CD4-positive, alpha-beta T cell (primary cell): ENCODE data around the gene RPS15. TPM values are rescaled to one million over a fixed set of nuclear protein-coding genes. Genes with fewer than 3 reads are reported as not detected.

ENCODE experiments used
- ATAC-seq: fragments of 200-7000 bp; cut with Tn5 transposase; one replicate; pipeline ENCODE4 v1.10.0; 2022; ENCODE audit warnings: mild to moderate bottlenecking; ENCODE audit not compliant: poor library complexity
- CTCF ChIA-PET: fragments of 350-600 bp; sonication (Branson Sonifier 250); formaldehyde crosslinking; loops from one replicate; lab custom pipeline; 2021; ENCODE audit warnings: antibody characterized with exemption, inconsistent platforms; lab: Charles Lee
- POLR2A ChIA-PET: fragments of 350-600 bp; sonication (Branson Sonifier 250); formaldehyde crosslinking; loops from one replicate; lab custom pipeline; 2021; ENCODE audit warnings: antibody characterized with exemption, inconsistent platforms; lab: Charles Lee
- DNase-seq, 14 experiments: peaks; one replicate each; pipeline ENCODE4 v3.0.0-alpha.2; 2013 to 2020; ENCODE audit warnings: mixed read lengths in 2 of 14
- H3K27ac ChIP-seq, 2 donors: one replicate each; pipeline versions ENCODE4 v1.5.1 to v1.7.0; 2013; ENCODE audit warnings: low read length in 2 of 2, low read depth in 1 of 2, mild to moderate bottlenecking in 1 of 2
- H3K27me3 ChIP-seq, 2 experiments: 1 replicate in 1 of 2; 2 replicates in 1 of 2; pipeline versions ENCODE4 v1.6.1 to v1.7.0; 2013; ENCODE audit warnings: low read length in 2 of 2, control low read depth in 1 of 2, mild to moderate bottlenecking in 1 of 2, moderate library complexity in 1 of 2; ENCODE audit not compliant: insufficient read depth in 2 of 2, control insufficient read depth in 1 of 2
- H3K36me3 ChIP-seq: one replicate; pipeline ENCODE4 v1.6.1; 2013; ENCODE audit warnings: low read length, control low read depth; ENCODE audit not compliant: insufficient read depth
- H3K4me1 ChIP-seq: one replicate; pipeline ENCODE4 v1.6.1; 2013; ENCODE audit warnings: low read length, control low read depth; ENCODE audit not compliant: insufficient read depth
- H3K4me3 ChIP-seq: one replicate; pipeline ENCODE4 v1.5.1; 2013; ENCODE audit warnings: mild to moderate bottlenecking, low read length, moderate library complexity
- H3K9me3 ChIP-seq, 2 experiments: 1 replicate in 1 of 2; 2 replicates in 1 of 2; pipeline versions ENCODE4 v1.6.1 to v1.7.0; 2013; ENCODE audit warnings: low read length in 2 of 2, mild to moderate bottlenecking in 2 of 2, control low read depth in 1 of 2, moderate library complexity in 1 of 2; ENCODE audit not compliant: control insufficient read depth in 1 of 2, insufficient read depth in 1 of 2
- H3K27ac Mint-ChIP-seq: one replicate; pipeline ENCODE4 v1.8.0; 2020; ENCODE audit warnings: mixed read lengths
- H3K27me3 Mint-ChIP-seq: one replicate; pipeline ENCODE4 v1.8.0; 2021; ENCODE audit warnings: mixed read lengths
- H3K36me3 Mint-ChIP-seq: one replicate; pipeline ENCODE4 v1.8.0; 2021; ENCODE audit warnings: low read depth, mixed read lengths
- H3K4me1 Mint-ChIP-seq: one replicate; pipeline ENCODE4 v1.8.0; 2021; ENCODE audit warnings: low read depth, mixed read lengths
- H3K4me3 Mint-ChIP-seq: one replicate; pipeline ENCODE4 v1.8.0; 2020; ENCODE audit warnings: mild to moderate bottlenecking, mixed read lengths
- H3K9me3 Mint-ChIP-seq: one replicate; pipeline ENCODE4 v1.8.0; 2020; ENCODE audit warnings: mixed read lengths
- intact Hi-C, 2 experiments: fragments of 100-400 bp; cut with DNase I in 1 of 2; cut with micrococcal nuclease in 1 of 2; formaldehyde crosslinking; loops; one replicate each; pipeline versions ENCODE4 v1.15.1 to v1.9.0; 2023 to 2025; cut with DNase I, micrococcal nuclease
- total RNA-seq, 174 experiments: library from RNA in 2 of 174; stranded (reverse) in 2 of 174; gene quantifications; one replicate each; pipeline ENCODE4 v1.2.3 and lab custom pipeline; 2021 to 2026
- TF ChIP-seq, protein P1 (sequence below): fragments of 200-600 bp; IDR thresholded peaks from one replicate; pipeline ENCODE4 v1.8.0; 2022; ENCODE audit warnings: antibody characterized with exemption, mild to moderate bottlenecking

The RPS15 gene
- total RNA-seq, 2 experiments from 2014 or later: 2,193 to 2,200 TPM

DNA sequence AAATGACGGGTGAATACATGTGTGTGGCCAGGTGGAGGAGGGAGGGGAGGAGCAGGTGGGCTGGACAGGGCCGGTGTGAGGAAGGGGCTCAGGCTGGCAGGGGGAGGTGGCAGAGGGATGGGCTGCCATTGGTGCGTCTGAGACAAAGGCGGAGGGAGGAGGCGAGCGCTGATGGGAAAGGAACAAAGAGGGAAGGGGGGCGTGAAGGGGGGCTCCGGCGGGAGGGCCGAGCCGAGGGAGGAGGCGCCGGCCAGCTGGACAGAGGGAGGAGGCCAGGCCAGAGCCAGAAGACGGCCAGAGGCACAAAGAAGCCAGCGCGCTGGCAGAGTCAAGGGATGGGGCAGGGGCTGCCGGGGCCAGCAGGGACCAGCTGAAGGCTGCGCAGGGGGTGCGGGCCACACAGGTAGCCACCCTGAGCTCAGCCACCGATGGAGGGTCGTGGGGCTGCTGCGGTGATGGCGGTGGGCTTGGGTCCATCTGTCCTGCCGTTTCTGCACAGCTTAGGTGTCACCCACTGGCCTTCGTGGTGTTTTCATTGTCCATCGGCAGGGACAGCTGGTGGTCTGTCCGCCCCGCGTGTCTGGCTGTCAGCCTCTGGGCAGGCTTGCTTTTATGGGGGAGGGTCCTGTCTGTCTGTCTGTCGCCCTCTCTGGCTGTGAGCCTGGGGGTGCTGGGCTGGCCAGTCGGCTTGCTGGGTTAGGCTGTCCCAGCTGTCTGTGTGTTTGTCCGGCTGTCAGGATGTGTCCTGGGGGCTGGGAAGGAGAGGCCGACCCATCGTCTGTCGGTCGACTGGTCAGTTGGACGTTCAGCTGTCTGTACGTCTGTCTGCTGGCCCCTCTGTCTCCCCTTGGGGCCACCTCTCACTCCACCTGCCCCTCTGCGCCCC lies 14.0 kb downstream of the RPS15 start:
- Histone ChIP-seq H3K4me3 (no peak overlapping the region), H3K27me3 (peaks cover 75 to 97% of the 10 kb centered on the region in 2 experiments), H3K4me1 (peaks cover 42% of the 10 kb centered on the region), H3K9me3 (peaks cover 0 to 56% of the 10 kb centered on the region in 2 experiments), H3K27ac (no peak overlapping the region), H3K36me3 (no peaks in the 10 kb centered on the region)
- peaks cover 31% of the 10 kb centered on the region for H3K4me1 Mint-ChIP-seq
- ChIA-PET CTCF (interaction anchor here (0.6 kb wide), 1 partner anchor 940 kb away, joined by 4 read pairs; no protein-coding TSS in a partner anchor), POLR2A (no interaction called here)
- H3K9me3 Mint-ChIP-seq: no peaks in the 10 kb centered on the region
- intact Hi-C loops: no loop called here
- DNase-seq (no peak), ATAC-seq (no peak)
- TF ChIP-seq, protein P1, sequence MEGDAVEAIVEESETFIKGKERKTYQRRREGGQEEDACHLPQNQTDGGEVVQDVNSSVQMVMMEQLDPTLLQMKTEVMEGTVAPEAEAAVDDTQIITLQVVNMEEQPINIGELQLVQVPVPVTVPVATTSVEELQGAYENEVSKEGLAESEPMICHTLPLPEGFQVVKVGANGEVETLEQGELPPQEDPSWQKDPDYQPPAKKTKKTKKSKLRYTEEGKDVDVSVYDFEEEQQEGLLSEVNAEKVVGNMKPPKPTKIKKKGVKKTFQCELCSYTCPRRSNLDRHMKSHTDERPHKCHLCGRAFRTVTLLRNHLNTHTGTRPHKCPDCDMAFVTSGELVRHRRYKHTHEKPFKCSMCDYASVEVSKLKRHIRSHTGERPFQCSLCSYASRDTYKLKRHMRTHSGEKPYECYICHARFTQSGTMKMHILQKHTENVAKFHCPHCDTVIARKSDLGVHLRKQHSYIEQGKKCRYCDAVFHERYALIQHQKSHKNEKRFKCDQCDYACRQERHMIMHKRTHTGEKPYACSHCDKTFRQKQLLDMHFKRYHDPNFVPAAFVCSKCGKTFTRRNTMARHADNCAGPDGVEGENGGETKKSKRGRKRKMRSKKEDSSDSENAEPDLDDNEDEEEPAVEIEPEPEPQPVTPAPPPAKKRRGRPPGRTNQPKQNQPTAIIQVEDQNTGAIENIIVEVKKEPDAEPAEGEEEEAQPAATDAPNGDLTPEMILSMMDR: no peak
- H3K36me3 Mint-ChIP-seq: no peaks in the 10 kb centered on the region
- H3K27ac Mint-ChIP-seq: no peak overlapping the region
- H3K27me3 Mint-ChIP-seq: peaks cover 74% of the 10 kb centered on the region
- H3K4me3 Mint-ChIP-seq: no peak overlapping the region

GRCh38 chr19:1452802-1453524 lies 14.8 kb downstream of the RPS15 start:
- no peak overlapping the region for H3K27ac Mint-ChIP-seq

More at GRCh38 chr19:1452802-1453524, 14.8 kb downstream of the RPS15 start:
- no peak overlapping the region for H3K27ac ChIP-seq
- intact Hi-C loops: no loop called here
- H3K4me1 ChIP-seq: peaks cover 42% of the 10 kb centered on the region
- Mint-ChIP-seq H3K4me1 (peaks cover 32% of the 10 kb centered on the region), H3K36me3 (no peaks in the 10 kb centered on the region), H3K4me3 (no peak overlapping the region), H3K27me3 (peaks cover 69% of the 10 kb centered on the region), H3K9me3 (no peaks in the 10 kb centered on the region)
- ATAC-seq: no peak
- peaks cover 0 to 48% of the 10 kb centered on the region in 2 experiments for H3K9me3 ChIP-seq
- H3K4me3 ChIP-seq: no peak overlapping the region
- TF ChIP-seq, protein P1: no peak
- no peak for DNase-seq
- no peaks in the 10 kb centered on the region for H3K36me3 ChIP-seq
- ChIA-PET CTCF (interaction anchor here (0.6 kb wide), 1 partner anchor 939 kb away, joined by 4 read pairs; no protein-coding TSS in a partner anchor), POLR2A (no interaction called here)
- H3K27me3 ChIP-seq: peaks cover 71 to 94% of the 10 kb centered on the region in 2 experiments
